ENCODE results near the gene C16orf87. TPM values are rescaled to one million over a fixed set of nuclear protein-coding genes. Genes with fewer than 3 reads are reported as not detected.

The C16orf87 gene
- total and polyA plus RNA-seq, 9 of the 15 experiments (the other 6 are each of a cell fraction or from before 2014, with no cell fraction given) = 7.8 to 16.7 (median 10.5) TPM

GRCh38 chr16:46866286-46866685 is 35.3 kb upstream of the C16orf87 start (continued):
- TF ChIP-seq CREB3 (tag; conservative IDR thresholded peaks at IDR 0.05; ENCODE audit: low read depth) = no peak
- 0 out of 2 replicates have a peak, but pooled peaks have one; percentile 21 for TF ChIP-seq CEBPB (tag; IDR thresholded peaks at IDR 0.05)

DNA sequence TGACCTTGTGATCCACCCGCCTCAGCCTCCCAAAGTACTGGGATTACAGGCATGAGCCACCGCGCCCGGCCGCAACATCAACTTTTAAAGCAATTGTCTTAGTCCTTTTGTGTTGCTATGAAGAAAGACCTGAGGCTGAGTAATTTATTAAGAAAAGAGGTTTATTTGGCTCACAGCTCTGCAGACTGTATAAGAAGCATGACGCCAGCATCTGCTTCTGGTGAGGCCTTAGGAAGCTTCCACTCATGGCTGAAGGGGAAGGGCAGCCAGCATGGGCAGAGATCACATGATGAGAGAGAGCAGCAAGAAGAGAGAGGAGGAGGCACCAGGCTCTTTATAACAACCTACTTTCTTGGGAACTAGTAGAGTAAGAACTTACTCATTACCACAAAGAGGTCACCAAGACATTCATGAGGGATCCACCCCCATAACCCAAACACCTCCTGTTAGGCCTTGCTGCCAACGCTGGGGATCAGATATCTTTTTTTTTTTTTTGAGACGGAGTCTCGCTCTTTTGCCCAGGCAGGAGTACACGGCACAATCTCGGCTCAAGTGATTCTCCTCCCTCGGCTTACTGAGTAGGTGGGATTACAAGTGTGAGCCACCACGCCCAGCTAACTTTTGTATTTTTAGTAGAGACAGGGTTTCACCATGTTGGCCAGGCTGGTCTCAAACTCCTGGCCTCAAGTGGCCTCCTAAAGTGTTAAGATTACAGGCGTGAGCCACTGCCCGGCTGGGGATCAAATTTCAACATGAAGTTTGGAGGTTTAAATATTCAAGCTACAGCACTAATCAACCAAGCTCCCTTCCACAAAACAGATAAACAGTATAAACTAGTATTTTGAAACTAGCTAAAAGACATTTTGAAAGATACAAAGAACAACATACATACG is 31.8 kb upstream of the C16orf87 start:
- no peaks in the 10 kb centered on the region for H3K9me3 ChIP-seq (replicated peaks; ENCODE audit: control insufficient read depth, insufficient read depth, low read depth, low read length)
- DNase-seq (ENCODE audit: extremely low read depth in 1 of 4, low spot score in 3 of 4) (no peak), FAIRE-seq (no peak), ATAC-seq (no peak)
- intact Hi-C loops (cut with micrococcal nuclease) (no loop called here), in situ Hi-C loops (cut with MboI) (no loop called here)
- no peak overlapping the region for H2AFZ ChIP-seq (ENCODE audit: low read depth, low read length)
- no peaks in the 10 kb centered on the region for H3K36me3 ChIP-seq (ENCODE audit: control insufficient read depth, insufficient read depth, low read length)
- no TSS peak for BruUV-seq (replicated peaks)
- H3K4me2 ChIP-seq (ENCODE audit: insufficient read depth, low read length) = no peak overlapping the region
- H3K9me1 ChIP-seq (ENCODE audit: control insufficient read depth, insufficient read depth, low read length) = no peaks in the 10 kb centered on the region
- no peaks in the 10 kb centered on the region for H3K79me2 ChIP-seq (ENCODE audit: control insufficient read depth, insufficient read depth, low read length)
- H3K9ac ChIP-seq (ENCODE audit: insufficient read depth in 1 of 2, low read depth in 2 of 2, low read length in 2 of 2) = no peak overlapping the region
- no peak overlapping the region for H3K4me3 ChIP-seq
- no peak overlapping the region for H3K27ac ChIP-seq (ENCODE audit: extremely low read depth, low read depth, low read length)
- no peaks in the 10 kb centered on the region; a peak in 1 of 5 replicates for H3K27me3 ChIP-seq (ENCODE audit: control insufficient read depth in 2 of 2, insufficient read depth in 2 of 2, low read length in 2 of 2)
- peaks cover 3% of the 10 kb centered on the region for H4K20me1 ChIP-seq (replicated peaks; ENCODE audit: control insufficient read depth, insufficient read depth, low read length)
- CTCF ChIA-PET (ENCODE audit: low intra/inter-chr PET ratio) = no interaction called here
- no peaks in the 10 kb centered on the region; a peak in 1 of 5 replicates for H3K4me1 ChIP-seq (replicated peaks in 1 of 2; ENCODE audit: control insufficient read depth in 2 of 2, insufficient read depth in 2 of 2, low read length in 2 of 2)
- 51% methylated on average over 16 of the region's 16 CpGs for WGBS (ENCODE audit: insufficient coverage, low coverage, missing lambda C conversion rate)
- POLR2A ChIA-PET = interaction anchor here (0.7 to 1.4 kb wide), 3 partner anchors 9 to 217 kb away, joined by 3 to 5 read pairs (median 4); no protein-coding TSS in a partner anchor
- TF ChIP-seq HMBOX1 (IDR thresholded peaks at IDR 0.05) = peak; percentile 35; the same call in 1 of the 2 replicates
- peak; percentile 78 for TF ChIP-seq ZNF766 (CRISPR knock-in tag; conservative IDR thresholded peaks at IDR 0.05)
- TF ChIP-seq, protein P1, sequence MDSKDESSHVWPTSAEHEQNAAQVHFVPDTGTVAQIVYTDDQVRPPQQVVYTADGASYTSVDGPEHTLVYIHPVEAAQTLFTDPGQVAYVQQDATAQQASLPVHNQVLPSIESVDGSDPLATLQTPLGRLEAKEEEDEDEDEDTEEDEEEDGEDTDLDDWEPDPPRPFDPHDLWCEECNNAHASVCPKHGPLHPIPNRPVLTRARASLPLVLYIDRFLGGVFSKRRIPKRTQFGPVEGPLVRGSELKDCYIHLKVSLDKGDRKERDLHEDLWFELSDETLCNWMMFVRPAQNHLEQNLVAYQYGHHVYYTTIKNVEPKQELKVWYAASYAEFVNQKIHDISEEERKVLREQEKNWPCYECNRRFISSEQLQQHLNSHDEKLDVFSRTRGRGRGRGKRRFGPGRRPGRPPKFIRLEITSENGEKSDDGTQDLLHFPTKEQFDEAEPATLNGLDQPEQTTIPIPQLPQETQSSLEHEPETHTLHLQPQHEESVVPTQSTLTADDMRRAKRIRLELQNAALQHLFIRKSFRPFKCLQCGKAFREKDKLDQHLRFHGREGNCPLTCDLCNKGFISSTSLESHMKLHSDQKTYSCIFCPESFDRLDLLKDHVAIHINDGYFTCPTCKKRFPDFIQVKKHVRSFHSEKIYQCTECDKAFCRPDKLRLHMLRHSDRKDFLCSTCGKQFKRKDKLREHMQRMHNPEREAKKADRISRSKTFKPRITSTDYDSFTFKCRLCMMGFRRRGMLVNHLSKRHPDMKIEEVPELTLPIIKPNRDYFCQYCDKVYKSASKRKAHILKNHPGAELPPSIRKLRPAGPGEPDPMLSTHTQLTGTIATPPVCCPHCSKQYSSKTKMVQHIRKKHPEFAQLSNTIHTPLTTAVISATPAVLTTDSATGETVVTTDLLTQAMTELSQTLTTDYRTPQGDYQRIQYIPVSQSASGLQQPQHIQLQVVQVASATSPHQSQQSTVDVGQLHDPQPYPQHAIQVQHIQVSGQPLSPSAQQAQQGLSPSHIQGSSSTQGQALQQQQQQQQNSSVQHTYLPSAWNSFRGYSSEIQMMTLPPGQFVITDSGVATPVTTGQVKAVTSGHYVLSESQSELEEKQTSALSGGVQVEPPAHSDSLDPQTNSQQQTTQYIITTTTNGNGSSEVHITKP (IDR thresholded peaks at IDR 0.05; ENCODE audit: partially characterized antibody) = peak; percentile 79
- TF ChIP-seq CHD4 (IDR thresholded peaks at IDR 0.05; ENCODE audit: insufficient read depth, insufficient replicate concordance, low read depth, low read length, poor library complexity, severe bottlenecking) = no peak
- peak; percentile 51 for TF ChIP-seq L3MBTL2 (IDR thresholded peaks at IDR 0.05)
- TF ChIP-seq TCF3 (CRISPR knock-in tag; IDR thresholded peaks at IDR 0.05) = no peak
- no peak for TF ChIP-seq RBM17 (IDR thresholded peaks at IDR 0.05; ENCODE audit: borderline replicate concordance, low read depth, low read length)
- no peak for TF ChIP-seq ZNF212 (CRISPR knock-in tag; IDR thresholded peaks at IDR 0.05)
